Stimulated activated CD8-positive, alpha-beta memory T cell treated with anti-CD3 and anti-CD28 coated beads, Interleukin-15, amount 100 ng/mL, for 48 hours (primary cell): ENCODE results near the gene FOXO3.

Source experiments
- DNase-seq, 2 donors: peaks; one replicate each; pipeline ENCODE4 v3.0.0-alpha.2; 2020; ENCODE audit warnings: low read depth in 2 of 2

FOXO3 gene

DNA sequence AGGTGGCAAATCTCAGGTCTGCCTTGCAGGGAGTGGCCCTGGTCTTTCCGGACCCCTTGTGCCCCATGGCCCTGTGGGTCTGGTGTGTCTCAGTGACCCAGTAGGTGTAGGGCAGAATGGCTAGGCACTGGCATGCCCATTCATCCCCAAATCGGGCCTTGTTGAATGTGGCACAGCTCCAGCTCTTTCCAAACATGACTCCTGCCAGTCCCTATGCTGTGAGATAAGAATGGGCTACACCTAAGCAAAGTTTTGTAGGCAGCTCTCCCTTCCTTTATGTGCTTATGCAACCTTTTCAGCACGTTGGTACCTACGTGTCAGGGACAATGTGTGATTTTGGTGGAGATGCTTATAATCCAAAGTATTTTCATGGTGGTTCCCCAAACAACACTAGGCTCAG is 33.9 kb downstream of the FOXO3 start:
- DNase-seq: no peak

DNA sequence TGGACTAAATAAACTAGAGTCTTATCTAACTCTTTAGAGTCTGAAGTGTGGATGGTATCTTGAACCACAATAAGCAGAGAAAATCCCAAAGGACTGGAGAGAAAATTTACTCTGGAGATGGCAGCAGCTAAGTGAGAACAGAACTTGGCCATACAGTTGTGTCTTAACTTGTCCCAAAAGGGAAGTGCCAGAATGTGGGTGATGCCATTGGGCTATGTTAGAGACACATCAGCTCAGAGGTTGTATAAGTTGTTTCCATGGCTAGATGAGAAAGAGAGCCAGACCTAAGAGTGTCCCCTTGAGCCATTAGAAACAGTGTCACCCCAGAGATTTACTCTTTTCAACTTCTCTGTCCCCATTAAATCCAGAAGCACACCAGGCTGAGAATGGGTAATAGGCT is 36.2 kb downstream of the FOXO3 start:
- no peak for DNase-seq

DNA sequence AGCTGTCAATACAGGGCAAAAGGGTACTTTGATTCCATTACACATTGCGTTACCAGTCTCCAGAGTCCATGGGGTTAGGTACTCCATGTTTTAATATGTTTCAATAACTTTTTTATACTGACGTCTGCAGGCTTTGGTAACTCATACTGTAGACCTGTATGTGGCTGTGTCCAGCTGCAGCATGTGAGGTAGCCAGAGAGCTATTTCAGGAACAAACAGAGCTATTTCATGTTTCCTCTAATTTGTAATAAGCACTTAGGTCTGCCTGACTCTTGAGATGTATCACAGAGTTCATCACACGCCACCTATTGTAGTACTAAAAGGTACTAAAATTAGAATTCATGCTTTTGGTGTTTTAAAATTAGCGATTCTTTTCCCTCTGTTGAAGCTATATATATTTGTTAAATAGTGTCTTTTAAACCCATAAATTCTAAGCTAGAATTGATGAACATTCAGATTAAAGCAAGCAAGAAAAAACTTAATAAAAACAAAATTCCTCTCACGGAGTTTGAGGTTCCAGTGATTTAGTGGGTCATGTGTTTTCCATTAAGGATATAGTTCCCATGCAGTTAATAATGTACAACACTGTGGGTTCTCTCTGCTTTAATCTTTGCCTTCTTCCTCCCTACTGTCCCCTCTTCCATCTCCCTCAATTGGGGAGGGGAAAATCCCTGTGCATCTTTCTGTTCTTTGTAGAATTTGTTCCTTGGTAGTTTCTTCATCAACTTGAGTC is 37.0 kb downstream of the FOXO3 start:
- DNase-seq: no peak

DNA sequence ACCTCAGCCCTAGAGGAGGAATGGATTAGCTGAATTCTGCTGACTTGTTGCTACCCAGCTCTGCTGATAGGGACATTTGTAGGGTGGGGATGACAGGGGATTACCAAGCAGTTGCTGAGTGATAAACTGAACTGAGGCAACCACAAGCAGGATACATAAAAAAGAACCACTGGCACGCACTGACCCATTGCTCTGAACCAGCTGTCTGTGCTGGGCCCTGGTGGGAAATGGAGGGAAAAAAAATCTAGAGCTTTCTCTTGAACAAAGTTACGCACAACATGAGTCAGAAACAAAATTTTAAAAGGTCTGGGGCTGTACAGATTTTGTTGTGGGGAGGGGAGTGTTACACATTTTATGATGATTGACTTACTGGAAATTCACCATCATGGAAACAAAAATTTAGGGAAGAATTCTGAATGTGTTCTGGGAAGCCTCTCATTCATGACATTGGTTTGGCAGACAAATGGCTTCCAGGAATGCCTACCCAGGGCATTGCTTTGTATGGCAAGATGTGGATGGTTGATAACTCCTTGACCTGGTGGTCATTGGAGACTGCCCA is 37.7 kb downstream of the FOXO3 start:
- peak in 1 of 2 donors; percentile 18 for DNase-seq

DNA sequence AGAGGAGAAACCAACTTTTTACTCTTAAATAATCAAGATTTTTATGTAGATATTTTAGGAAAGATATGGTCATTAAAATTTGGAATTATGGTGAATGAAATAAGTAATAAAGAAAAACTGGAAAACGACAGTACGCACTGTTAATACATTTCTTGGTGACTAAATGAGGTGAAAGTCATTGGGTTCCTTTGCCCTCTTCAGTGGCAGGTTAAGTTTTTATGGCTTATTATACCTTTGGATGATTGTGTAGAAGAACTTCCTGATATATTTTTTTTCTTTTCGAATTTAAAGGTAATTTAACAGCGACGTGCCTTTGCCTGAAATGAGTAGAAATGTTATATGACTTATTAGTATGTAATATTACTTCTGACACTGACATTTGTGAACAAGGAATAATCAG is 43.4 kb downstream of the FOXO3 start:
- no peak for DNase-seq

DNA sequence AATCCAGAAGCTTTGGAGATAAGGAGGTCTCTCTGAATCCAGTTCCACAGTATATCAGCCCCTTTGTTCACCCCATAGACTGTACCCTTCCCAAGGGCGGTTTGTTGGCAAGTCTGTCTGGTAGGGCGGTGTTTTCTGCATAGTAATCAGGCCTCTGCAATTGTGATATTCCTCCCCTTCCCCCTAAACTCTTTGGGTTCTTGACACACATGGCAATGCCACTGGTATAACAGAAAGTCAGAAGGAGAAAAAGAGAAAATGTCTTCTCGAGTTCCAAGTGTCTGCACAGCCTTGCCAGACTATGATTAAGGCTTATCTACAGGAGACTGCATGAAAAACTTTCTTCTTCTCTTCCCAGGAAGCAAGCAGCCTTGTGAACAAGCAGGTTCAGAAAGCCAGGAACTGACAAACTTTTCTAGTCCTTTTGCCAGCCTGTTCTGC is 45.6 kb downstream of the FOXO3 start:
- DNase-seq: no peak

DNA sequence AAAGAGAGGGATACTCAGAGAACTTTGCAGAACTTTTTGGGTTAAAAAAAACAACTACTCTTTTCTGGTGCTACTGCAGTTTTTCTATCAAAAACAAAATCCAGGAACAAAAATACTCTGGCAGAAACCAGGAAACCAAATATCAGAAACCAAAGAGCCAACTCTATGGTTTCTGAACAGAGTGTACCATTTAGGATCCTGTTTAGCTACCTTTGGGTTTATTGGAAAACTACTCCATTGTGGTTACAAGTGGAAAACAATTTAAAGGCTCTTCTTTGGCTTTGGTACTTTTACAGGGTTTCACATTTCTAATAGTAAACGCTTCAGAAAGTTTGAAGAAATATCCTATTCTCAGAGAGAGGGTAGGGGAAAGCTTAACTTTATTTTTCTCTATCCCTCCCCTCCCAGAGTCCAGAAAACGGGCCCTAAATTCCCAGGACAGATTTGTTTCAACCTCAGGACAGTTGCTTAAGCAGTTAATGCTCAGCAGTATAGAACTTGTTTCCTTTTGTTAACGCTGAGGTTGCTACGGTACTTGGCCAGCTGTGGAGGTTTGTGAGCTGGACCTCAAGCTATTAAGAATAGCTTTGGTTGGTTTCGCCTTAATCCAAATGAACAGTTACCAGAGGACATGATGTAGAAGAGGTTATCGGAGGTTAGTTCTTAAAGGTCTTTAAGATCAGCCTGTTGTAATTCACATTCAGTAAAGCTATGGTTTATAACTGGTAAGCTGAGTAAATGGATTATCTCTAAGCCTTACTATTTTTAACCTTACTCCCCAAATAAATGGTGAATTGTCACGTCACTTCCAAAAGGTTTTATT is 47.9 kb downstream of the FOXO3 start:
- DNase-seq: no peak

DNA sequence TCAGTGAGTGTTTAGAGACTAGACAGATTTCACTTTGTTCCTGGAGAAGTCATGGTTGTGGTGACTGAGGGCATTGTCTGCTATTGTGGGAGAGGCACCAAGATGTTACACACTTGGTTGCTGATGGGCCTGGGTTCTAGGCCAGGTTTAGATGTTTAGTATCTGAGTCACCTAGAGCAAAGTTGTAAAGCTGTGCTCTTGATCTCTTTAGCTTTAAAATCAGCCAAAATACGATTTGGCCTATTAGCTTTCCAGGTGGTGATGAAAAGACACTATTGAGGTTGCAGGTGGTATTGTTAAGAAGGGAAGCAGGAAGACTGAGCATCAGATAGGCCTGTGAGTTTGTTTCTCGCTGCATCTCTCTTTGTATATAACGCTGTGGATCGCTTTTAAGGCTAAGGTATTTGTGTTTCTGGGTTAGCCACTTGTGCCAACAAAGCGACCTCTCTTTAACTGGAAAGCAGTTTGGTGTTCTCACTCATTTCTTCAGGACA is 48.6 kb downstream of the FOXO3 start:
- no peak for DNase-seq

DNA sequence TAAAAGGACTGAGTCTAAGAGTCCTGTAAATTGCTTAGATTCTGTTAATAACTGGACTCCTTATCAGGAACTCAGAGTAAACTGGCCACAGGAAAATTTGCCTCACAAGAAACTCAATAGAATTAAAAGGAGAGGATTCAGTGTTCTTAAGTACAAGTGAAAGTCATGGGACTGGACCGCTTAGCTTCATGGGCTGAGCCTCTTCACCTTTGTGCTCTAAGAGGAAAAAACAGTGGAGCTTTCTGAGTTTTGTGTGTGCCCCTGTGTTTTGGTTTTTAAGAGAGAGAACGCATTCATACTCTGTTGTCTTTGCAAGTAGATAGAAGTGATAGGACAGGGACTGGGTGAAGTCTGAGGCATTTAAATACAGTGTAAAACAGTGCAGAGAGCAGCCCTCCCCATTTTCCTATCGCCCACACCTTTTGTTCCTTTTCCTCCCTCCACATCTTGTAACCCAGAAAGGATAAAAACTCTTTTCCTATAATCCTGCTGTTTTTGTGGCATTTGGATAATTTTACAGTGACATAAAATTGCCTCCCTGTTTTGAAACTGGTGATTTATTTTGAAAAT is 49.6 kb downstream of the FOXO3 start:
- DNase-seq: no peak

DNA sequence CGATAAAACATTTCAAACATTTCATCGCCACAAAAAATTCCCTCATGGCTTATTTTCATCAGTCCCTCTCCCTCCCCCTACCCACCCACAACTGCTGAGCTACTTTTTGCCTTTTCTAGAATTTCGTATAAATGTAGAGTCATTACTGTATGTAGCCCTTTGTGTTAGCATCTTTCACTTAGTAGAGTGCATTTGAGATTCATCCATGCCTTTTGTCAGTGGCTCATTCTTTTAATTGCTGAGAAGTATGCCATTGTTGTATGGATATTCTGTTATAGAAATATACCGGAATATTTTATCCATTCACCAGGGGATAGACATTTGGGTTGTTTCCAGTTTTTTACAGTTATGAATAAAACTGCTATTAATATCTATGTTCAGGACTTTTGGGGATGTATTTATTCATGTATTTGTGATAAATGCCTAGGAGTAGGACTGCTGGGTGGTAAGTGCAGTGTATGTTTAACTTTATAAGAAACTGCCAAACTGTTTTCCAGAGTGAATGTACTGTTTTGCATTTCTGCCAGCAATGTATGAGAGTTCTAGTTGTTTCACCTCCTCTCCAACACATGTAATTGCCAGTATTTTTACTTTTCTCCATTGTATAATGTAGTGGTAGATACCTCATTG is 50.4 kb downstream of the FOXO3 start:
- no peak for DNase-seq

DNA sequence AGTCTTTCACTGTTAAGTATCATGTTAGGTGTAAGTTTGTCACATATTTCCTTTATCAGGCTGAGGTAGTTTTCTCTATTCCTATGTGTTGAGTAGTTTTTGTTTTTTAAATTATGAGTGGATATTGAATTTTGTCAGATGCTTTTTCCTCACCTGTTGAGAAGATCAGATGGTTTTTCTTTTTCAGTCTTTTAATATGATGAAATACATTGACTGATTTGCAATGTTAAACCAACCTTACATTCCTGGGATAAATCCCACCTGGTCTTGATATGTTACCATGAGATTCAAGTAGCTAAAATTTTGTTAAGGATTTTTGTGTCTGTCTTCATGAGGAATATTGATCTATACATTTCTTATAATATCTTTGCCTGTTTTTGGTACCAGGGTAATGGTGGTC is 52.1 kb downstream of the FOXO3 start:
- DNase-seq: no peak

DNA sequence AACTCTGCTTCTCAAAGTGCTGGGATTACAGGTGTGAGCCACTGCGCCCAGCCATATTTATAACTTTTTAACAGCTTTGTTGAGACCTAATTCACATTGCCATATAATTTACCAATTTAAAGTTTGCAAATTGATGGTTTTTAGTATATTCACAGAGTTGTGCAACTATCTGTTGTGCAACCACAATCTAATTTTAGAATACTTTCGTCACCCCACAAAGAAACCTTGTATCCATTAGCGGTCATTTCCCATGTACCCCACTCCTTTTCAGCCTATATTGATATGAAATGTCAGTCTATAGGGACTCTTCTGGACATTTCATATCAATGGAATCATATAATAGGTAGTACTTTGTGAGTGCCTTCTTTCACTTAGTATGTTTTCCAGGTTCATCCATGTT is 55.8 kb downstream of the FOXO3 start:
- no peak for DNase-seq

DNA sequence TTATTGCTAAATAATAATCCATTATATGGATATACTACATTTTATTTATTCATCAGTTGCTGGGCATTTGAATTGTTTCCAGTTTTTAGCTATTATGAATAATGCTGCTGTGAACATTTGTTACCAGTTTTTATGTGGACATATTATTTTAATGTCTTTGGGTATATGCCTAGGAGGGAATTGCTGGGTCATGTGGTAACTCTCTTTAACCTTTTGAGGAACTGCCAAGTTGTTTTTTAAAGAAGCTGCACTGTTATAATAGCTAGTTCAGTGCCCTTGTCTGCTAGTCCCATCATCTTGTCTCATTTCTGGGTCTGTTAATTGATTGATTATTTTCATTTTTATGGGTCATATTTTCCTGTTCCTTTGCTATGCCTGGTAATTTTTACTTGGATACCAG is 56.3 kb downstream of the FOXO3 start:
- no peak for DNase-seq

DNA sequence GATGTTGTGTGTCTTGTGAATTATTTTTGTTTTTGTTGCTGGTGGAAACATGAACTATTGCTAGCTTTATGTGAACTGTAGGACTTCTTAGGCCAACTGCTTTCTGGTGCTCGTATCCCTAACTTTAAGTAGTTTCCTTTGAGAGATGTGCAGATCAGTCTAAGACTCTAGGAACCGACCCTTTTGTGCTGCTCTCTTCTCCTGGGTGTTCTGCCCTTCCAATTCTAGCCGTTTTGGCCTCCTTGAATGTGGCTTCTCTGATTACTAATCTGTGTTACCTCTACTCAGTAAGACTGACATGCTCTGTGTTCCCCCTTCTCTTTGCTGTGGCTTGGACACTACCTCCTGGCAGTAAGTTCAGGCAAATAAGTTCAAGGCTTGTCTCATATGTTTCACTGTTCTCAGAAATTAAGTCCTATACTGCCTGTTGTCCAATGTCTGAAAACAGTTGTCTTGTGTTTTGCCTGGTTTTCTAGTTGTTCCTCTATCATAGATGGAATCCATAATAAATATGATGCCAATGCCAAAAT is 58.0 kb downstream of the FOXO3 start:
- no peak for DNase-seq

DNA sequence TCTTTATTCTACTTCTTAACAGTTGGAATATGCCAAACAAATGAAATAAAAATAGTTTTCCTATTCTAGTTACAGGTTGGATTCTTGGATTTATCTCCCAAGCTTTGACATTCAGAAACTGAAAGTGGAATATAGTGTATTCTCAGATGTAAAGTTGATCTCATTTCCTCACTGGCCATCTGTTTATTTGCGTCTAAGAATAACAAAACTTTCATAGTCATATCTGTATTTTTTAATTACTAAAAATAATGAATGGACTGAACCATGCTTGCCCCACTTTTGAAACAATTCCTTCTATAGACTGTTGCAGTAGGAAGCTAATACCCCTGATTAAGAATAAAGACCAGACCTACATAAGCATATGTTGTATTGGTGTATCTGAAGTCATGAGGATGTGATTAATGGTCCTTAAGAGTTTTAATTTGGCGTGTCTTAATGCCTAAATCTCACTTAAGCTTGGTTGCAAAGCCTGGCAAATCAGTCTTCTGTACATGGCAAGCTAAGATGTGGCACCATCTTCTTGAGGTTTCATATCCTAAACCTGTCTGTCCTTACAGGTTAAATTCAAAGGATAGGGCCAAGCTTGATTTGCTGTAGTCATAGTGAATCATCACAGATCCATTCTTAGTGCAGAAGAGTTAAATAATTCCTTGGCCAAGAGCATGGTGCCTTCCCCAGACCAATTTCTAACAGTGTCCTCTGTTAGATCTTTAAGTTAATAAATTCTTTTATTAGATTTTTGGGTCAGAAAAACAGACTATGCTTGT is 58.9 kb downstream of the FOXO3 start:
- no peak for DNase-seq

DNA sequence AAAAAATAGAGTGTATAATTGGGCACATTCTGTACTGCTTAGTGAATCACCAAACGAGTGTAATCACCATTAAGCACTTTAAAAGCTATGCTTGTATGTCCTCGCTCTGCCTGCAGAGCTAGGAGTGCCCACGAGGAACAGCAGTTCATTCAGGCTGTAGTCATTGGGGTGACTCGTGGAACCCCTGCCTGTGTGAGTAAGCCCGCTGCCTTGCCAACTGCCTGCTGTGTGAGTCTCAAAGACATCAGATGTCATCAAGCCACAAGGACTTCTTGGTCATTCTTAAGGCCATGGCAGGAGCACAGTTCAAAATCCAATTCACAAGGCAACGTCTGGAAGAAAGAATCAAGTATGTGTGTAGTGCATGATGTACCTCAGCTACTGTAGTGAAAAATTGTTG is 60.4 kb downstream of the FOXO3 start:
- DNase-seq: peak in 1 of 2 donors; percentile 27

DNA sequence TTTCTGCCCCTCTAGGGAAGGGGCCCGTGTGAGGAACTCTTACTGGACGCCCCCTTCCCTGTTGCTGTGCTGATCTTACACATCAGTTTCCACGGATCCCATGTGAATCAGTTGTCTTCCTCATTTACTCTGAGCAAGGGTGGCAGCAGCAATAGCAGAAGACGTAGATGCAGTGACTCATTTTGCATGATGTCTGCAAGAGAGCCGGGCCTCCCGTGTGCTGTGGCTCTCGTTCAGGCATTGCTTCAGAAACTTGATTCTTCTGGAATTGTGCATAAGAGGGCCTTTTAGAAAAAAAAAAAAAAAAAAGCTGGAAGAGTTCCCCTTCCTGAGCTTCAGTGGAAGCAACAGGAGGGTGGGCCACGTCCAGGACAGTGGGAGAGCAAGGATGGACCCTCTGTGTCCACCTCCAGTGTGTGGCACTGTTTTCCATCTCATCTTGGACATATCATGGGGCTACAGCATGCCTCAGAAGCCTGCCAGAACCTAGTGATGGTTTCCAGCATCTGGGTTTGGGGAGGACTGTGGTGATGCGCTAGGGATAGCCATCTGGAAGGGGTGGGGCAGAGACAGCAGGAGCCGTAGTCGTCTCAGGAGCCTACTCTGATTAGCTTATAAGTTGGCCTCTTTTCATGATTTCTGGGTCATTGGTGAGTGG is 62.1 kb downstream of the FOXO3 start:
- DNase-seq: no peak

DNA sequence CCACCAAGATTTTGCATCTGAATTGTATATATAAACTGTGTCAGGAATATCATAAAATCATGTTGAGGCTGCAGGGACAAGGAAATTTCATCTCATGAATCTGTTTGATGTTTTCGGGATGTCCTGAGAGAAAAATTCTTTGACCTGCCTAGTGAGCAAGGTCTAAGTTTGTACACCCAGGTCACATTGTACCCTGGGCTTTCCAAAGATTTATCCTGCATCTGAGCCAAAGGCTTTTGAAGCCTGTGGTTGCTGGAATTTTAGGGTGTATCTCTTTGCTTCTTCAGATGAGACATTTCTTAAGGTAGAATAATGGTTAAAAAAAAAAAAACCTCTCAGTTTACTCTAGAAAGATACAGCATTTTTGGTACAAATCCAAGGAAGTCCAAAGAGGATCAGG is 63.3 kb downstream of the FOXO3 start:
- no peak for DNase-seq

DNA sequence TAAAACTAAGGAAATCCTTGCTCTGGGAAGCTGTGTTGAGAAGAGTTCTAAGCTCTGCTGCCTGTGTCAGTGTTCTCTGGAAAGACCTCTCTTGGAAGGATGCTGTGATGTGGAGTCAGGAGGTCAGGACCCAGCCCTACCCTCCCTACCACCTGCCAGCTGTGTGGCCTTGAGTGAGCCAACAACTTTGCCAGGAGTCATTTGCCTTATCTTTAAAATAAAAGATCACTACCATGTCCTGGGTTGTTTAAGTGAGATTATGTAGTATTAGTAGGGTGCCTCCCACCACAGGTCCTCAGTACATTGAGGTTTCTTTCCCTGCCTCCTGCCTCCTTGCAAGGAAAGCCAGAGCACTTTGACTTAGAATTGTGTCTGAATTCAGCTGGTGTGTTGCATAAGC is 64.9 kb downstream of the FOXO3 start:
- no peak for DNase-seq

DNA sequence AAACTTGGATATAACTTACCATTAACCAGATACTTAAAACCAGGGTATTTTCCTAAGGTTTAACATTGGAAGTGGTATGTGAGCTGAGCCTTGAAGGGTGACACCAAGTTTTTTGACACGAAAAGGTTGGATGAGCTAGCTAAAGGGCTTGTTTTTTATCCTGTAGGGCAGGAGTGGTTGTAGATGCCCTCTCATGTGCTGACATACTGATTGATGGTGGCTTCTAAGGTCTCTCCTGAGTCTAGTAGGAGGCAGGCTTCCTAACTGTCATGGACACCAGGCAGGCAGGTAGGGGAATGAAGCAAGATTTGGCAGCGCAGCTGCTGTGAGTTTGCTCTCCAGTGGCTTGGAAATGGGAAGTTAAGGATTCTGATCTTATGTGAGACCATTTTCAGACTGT is 66.1 kb downstream of the FOXO3 start:
- DNase-seq: no peak
